Esophagus squamous epithelium (tissue), 4 donors: ENCODE measurements around the gene UGP2.
A peak's percentile ranks its signal among the peaks of the same experiment; 100 is the strongest.

Source experiments
- CTCF ChIP-seq, 6 experiments: fragments of 450-650 bp in 4 of 6; fragments of 200-600 bp in 2 of 6; sonication (generic) in 2 of 6; IDR thresholded peaks; one replicate each; pipeline ENCODE4 v1.5.1; 2016 to 2019; ENCODE audit warnings: antibody characterized with exemption in 6 of 6, mild to moderate bottlenecking in 4 of 6, moderate library complexity in 4 of 6
- POLR2A ChIP-seq, 4 donors: fragments of 450-650 bp; IDR thresholded peaks; one replicate each; pipeline ENCODE4 v1.6.1; 2017; ENCODE audit warnings: antibody characterized with exemption in 4 of 4, mild to moderate bottlenecking in 4 of 4, moderate library complexity in 3 of 4

GRCh38 chr2:63841254-63842022, at the start of gene UGP2:
- peak in 4 of 6 experiments; percentile 4 to 22 (median 14) for TF ChIP-seq CTCF (IDR thresholded peaks at IDR 0.05)
- TF ChIP-seq POLR2A (IDR thresholded peaks at IDR 0.05), result peak in 2 of 4 donors; percentile 79 to 84
